Measurements from ENCODE around the gene PCYT2.

PCYT2 gene

DNA sequence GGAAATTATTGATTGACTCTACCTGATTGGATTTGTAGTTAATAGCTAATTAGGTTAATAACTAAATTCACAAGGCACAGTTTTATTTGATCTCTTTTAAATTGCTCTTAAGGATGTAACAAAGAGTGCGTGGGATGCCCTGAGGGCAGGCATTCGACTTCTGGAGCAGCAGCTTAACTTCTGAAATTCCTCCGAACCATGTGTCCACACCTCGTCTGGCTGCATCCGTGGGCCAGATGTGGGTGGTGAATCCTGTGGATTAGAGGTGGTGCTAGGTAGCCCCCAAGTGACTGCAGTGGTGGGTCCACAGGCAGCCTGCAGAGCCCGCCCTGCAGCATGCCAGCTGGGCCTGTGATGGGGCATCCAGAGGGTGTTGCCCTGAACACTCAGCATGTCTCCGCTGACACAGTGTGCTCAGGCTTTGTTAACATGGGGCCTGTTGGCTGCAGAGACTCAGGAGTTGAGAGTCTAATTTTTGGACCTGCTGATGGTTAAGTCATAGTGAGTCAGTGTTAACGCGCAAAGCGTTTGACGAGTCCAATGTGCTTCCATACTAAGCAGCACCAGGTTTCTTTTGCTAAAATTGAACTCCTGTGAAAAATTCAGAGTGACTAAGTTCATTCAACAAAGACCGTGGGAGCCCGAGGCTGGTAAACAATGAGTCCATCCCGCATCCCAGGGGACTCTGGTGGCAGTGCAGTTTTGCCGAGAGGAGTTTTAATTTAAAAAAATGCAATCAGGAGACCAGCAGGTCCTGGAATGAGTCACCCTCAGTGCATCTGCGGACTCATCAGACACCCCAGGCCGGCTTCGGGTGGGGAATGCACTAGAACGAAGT is 13.0 kb downstream of the PCYT2 start (continued):
- no peak for TF ChIP-seq ZFP3 (tag by site-specific recombination; IDR thresholded peaks at IDR 0.05; ENCODE audit: low read depth)
- no peak for TF ChIP-seq ZBTB17 (tag by site-specific recombination; IDR thresholded peaks at IDR 0.05)
- TF ChIP-seq, protein P1, sequence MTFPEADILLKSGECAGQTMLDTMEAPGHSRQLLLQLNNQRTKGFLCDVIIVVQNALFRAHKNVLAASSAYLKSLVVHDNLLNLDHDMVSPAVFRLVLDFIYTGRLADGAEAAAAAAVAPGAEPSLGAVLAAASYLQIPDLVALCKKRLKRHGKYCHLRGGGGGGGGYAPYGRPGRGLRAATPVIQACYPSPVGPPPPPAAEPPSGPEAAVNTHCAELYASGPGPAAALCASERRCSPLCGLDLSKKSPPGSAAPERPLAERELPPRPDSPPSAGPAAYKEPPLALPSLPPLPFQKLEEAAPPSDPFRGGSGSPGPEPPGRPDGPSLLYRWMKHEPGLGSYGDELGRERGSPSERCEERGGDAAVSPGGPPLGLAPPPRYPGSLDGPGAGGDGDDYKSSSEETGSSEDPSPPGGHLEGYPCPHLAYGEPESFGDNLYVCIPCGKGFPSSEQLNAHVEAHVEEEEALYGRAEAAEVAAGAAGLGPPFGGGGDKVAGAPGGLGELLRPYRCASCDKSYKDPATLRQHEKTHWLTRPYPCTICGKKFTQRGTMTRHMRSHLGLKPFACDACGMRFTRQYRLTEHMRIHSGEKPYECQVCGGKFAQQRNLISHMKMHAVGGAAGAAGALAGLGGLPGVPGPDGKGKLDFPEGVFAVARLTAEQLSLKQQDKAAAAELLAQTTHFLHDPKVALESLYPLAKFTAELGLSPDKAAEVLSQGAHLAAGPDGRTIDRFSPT (tag by site-specific recombination; IDR thresholded peaks at IDR 0.05), result 0 out of 2 replicates have a peak, but pooled peaks have one; percentile 60
- TF ChIP-seq YY1 (tag by site-specific recombination; IDR thresholded peaks at IDR 0.05), result no peak
- no peak for TF ChIP-seq ZNF561 (tag by site-specific recombination; IDR thresholded peaks at IDR 0.05; ENCODE audit: borderline replicate concordance)
- TF ChIP-seq ZNF701 (tag by site-specific recombination; IDR thresholded peaks at IDR 0.05), result no peak
- TF ChIP-seq OVOL3 (tag by site-specific recombination; IDR thresholded peaks at IDR 0.05), result no peak
- no peak for TF ChIP-seq ZNF19 (tag by site-specific recombination; IDR thresholded peaks at IDR 0.05; ENCODE audit: low read depth)
- TF ChIP-seq, protein P2, sequence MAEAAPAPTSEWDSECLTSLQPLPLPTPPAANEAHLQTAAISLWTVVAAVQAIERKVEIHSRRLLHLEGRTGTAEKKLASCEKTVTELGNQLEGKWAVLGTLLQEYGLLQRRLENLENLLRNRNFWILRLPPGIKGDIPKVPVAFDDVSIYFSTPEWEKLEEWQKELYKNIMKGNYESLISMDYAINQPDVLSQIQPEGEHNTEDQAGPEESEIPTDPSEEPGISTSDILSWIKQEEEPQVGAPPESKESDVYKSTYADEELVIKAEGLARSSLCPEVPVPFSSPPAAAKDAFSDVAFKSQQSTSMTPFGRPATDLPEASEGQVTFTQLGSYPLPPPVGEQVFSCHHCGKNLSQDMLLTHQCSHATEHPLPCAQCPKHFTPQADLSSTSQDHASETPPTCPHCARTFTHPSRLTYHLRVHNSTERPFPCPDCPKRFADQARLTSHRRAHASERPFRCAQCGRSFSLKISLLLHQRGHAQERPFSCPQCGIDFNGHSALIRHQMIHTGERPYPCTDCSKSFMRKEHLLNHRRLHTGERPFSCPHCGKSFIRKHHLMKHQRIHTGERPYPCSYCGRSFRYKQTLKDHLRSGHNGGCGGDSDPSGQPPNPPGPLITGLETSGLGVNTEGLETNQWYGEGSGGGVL (tag by site-specific recombination; IDR thresholded peaks at IDR 0.05), result no peak
- no peak for TF ChIP-seq ZNF610 (tag by site-specific recombination; IDR thresholded peaks at IDR 0.05; ENCODE audit: borderline replicate concordance)
- no peak for TF ChIP-seq ZNF140 (tag by site-specific recombination; IDR thresholded peaks at IDR 0.05)
- TF ChIP-seq YY2 (tag by site-specific recombination; IDR thresholded peaks at IDR 0.05), result no peak
- TF ChIP-seq HOXC10 (CRISPR knock-in tag; IDR thresholded peaks at IDR 0.05), result no peak
- TF ChIP-seq ZNF354C (tag by site-specific recombination; IDR thresholded peaks at IDR 0.05; ENCODE audit: borderline replicate concordance, low read depth), result no peak
- TF ChIP-seq ZNF184 (tag by site-specific recombination; IDR thresholded peaks at IDR 0.05), result peak; percentile 90
- no peak for TF ChIP-seq SALL2 (tag by site-specific recombination; IDR thresholded peaks at IDR 0.05; ENCODE audit: borderline replicate concordance)
- no peak for TF ChIP-seq BCL11B (tag by site-specific recombination; IDR thresholded peaks at IDR 0.05; ENCODE audit: low read depth)
- no peak for TF ChIP-seq ZNF843 (tag by site-specific recombination; IDR thresholded peaks at IDR 0.05)
- peak; percentile 24; the same call in 1 of the 2 replicates for TF ChIP-seq SCRT2 (tag by site-specific recombination; IDR thresholded peaks at IDR 0.05)
- TF ChIP-seq TCF7L2 (IDR thresholded peaks at IDR 0.05; ENCODE audit: borderline replicate concordance, low read depth, low read length), result no peak
- no peak for TF ChIP-seq ZNF48 (tag by site-specific recombination; IDR thresholded peaks at IDR 0.05)
- TF ChIP-seq ZNF174 (tag by site-specific recombination; IDR thresholded peaks at IDR 0.05), result no peak
- no peak for TF ChIP-seq ZNF2 (tag by site-specific recombination; IDR thresholded peaks at IDR 0.05)
- TF ChIP-seq ZNF248 (tag by site-specific recombination; IDR thresholded peaks at IDR 0.05), result no peak
- TF ChIP-seq, protein P3, sequence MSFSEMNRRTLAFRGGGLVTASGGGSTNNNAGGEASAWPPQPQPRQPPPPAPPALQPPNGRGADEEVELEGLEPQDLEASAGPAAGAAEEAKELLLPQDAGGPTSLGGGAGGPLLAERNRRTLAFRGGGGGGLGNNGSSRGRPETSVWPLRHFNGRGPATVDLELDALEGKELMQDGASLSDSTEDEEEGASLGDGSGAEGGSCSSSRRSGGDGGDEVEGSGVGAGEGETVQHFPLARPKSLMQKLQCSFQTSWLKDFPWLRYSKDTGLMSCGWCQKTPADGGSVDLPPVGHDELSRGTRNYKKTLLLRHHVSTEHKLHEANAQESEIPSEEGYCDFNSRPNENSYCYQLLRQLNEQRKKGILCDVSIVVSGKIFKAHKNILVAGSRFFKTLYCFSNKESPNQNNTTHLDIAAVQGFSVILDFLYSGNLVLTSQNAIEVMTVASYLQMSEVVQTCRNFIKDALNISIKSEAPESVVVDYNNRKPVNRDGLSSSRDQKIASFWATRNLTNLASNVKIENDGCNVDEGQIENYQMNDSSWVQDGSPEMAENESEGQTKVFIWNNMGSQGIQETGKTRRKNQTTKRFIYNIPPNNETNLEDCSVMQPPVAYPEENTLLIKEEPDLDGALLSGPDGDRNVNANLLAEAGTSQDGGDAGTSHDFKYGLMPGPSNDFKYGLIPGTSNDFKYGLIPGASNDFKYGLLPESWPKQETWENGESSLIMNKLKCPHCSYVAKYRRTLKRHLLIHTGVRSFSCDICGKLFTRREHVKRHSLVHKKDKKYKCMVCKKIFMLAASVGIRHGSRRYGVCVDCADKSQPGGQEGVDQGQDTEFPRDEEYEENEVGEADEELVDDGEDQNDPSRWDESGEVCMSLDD (tag by site-specific recombination; IDR thresholded peaks at IDR 0.05), result no peak
- TF ChIP-seq, protein P4, sequence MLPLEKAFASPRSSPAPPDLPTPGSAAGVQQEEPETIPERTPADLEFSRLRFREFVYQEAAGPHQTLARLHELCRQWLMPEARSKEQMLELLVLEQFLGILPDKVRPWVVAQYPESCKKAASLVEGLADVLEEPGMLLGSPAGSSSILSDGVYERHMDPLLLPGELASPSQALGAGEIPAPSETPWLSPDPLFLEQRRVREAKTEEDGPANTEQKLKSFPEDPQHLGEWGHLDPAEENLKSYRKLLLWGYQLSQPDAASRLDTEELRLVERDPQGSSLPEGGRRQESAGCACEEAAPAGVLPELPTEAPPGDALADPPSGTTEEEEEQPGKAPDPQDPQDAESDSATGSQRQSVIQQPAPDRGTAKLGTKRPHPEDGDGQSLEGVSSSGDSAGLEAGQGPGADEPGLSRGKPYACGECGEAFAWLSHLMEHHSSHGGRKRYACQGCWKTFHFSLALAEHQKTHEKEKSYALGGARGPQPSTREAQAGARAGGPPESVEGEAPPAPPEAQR (tag by site-specific recombination; IDR thresholded peaks at IDR 0.05), result no peak
- TF ChIP-seq, protein P5, sequence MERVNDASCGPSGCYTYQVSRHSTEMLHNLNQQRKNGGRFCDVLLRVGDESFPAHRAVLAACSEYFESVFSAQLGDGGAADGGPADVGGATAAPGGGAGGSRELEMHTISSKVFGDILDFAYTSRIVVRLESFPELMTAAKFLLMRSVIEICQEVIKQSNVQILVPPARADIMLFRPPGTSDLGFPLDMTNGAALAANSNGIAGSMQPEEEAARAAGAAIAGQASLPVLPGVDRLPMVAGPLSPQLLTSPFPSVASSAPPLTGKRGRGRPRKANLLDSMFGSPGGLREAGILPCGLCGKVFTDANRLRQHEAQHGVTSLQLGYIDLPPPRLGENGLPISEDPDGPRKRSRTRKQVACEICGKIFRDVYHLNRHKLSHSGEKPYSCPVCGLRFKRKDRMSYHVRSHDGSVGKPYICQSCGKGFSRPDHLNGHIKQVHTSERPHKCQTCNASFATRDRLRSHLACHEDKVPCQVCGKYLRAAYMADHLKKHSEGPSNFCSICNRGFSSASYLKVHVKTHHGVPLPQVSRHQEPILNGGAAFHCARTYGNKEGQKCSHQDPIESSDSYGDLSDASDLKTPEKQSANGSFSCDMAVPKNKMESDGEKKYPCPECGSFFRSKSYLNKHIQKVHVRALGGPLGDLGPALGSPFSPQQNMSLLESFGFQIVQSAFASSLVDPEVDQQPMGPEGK (tag by site-specific recombination; IDR thresholded peaks at IDR 0.05), result 0 out of 2 replicates have a peak, but pooled peaks have one; percentile 31
- TF ChIP-seq ZNF530 (tag by site-specific recombination; IDR thresholded peaks at IDR 0.05; ENCODE audit: low read depth), result no peak
- no peak for TF ChIP-seq PRDM1 (tag by site-specific recombination; IDR thresholded peaks at IDR 0.05)
- TF ChIP-seq ZNF510 (tag by site-specific recombination; IDR thresholded peaks at IDR 0.05; ENCODE audit: insufficient replicate concordance), result no peak

All from HEK293 (cell line).